ENCODE results near the gene SFSWAP.
"Not testable (repeated sequence)": the region's sequence is repeated elsewhere in the genome, so short reads cannot be mapped to it uniquely, and the experiment has no call there.

Gene SFSWAP

DNA sequence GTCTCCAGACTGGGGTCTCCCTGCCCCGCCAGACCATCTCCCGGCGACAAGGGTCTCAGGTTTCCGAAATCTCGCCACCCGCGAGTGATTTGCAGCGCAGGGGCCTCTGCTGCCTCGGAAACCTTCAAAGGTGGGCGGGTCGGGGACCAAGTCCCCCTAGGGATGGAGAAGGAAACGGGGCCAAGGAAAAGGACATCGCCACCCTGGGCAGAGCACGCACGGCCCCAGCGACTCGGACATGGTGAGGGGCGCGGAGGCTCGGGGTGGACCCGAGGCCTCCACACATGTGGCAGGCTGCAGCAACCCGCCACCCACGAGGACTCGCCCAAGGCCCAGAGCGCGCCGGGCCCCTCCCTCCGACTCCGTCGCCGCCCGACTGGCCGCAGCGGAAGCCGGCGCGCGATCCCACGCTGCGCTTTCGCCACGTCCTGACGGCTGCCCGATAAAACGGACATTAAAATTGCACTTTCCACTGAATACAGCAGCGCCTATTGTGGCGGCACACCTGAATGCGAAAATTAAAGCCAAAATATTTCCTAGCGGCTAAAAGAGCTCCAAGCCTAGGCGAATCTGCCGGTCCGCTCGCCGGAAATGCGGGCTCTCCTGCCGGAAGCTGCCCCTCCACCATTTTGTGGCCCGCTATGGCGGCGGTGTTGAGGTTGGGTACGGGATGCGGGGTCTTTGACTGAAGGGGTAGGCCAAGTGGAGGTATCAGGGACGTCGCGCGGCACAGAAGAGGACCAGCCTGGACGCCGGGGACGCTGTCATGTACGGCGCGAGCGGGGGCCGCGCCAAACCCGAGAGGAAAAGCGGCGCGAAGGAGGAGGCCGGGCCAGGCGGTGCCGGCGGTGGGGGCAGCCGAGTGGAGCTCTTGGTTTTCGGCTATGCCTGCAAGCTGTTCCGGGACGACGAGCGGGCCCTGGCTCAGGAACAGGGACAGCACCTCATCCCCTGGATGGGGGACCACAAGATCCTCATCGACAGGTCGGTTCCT is at the start of gene SFSWAP:
SFSWAP (plus strand) TSS at position 627 of the 994 bp plus-strand sequence; CDS start at position 767, 140 bp downstream.
- peak; percentile 86 for DNase-seq

DNA sequence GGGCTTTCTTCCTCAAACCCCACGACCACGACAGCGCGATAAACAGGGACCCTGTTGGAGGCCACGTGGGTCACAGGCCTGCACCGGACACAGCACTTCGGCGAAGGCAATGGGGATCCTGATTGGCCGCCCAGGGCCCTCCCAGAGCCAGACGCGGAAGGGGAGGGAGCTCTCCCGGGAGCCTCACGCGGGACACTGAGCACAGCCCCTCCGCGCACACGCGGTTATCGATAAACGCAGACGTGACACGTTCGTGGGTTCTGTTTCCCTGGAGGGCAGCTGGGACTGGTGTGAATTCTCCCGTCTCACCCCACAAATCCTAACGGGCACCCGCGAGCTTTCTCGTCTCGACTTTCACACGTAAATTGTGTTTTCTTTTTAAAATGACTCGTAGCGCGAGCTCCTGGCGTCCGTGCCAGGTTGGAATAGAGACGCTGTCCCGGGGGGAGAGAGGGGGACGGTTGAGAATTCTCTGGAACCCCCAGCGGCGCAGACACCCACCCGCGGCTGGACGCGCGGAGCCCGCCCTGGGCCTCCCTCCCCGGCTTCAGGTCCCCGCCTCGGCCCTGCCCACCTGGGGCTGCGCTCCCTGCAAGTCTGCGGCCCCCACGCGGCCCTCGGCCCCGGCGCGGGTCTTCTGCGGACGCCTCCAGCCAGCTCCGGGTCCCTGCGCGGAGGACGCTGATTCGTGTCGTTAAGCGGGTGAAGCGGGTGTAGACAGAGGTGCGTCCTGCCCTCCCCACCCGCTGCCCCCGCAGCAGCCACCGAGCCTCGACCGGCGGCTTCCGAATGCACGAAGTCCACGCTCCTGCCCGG is 49.5 kb upstream of the SFSWAP start:
- DNase-seq = not testable (repeated sequence)

- not testable (repeated sequence) for DNase-seq
Measured at GRCh38 chr12:131661986-131662288, 49.0 kb upstream of the SFSWAP start.

GRCh38 chr12:131662346-131662745 is 48.5 kb upstream of the SFSWAP start:
- not testable (repeated sequence) for DNase-seq

DNA sequence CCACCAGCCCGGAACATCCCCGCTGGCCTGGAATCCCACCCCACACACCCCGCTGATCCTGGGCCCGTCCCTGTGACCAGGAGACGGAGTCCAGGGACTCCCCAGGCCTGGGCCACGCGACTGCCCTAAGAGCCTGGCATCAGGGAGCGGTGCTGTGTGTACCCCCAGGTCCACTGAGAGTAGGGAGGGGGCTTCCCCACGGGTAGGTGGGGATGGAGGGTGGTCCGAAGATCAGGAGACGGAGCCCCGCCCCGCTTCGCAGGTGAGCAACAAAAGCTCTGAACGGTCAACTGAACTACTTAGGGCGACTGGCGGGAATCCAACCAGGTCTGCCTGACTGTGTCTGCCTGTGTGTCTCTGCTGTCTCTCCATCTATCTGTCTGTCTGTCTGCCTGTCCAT is 45.2 kb upstream of the SFSWAP start:
- DNase-seq = not testable (repeated sequence)

DNA sequence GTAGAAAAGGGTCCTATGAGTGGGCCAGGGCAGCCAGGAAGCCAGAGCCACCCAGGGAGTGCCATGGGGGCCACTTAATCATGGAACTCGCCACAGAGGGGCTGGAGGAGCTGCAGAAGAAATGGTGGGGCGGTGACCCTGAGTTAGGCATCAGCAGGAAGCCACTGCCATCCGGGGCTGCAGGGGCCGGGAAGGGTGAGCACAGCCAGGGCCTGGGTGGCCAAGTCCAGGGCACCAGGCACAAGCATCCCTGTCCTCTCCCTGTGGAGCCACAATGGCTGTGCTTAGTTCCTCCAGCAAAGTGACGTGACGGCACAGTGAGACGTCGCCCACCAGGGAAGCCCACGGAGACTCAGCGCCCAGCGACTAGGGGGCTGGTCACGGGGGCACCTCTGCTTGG is 44.4 kb upstream of the SFSWAP start:
- not testable (repeated sequence) for DNase-seq

GRCh38 chr12:131666978-131667601 is 43.8 kb upstream of the SFSWAP start:
- DNase-seq = not testable (repeated sequence)

- DNase-seq = no peak
Measured at GRCh38 chr12:131671276-131671675, 39.6 kb upstream of the SFSWAP start.

- DNase-seq = no peak
Measured at GRCh38 chr12:131671871-131672270, 39.0 kb upstream of the SFSWAP start.

DNA sequence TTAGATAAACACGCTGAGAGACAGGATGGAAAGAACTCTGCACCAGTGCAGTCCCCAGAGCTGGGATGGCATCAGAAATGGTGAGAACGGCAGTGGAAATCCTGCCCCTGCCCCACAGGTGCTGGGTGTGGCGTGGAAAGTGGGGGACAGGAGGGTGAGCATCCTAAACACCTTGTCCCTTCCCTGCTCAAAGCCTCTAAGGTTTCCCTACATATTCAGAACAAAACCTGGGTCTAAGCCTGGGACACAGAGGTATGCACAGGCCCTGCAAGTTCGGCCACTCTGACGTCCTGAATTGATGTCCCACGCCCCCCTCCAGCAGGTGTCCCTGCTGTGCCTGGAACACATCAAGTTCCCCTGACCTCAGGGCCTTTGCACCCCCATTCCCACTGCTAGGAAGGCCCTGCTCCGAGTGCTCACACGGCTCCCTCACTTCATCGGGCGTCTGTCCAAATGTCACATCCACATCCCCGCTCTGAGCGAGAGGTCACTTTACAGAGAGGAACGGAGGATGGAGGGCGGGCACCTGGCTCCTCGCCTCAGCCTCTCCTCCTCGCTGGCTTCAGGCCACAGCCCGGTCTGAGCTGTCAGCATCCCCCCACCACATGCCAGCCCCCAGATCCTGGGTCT is 38.5 kb upstream of the SFSWAP start:
- no peak for DNase-seq

GRCh38 chr12:131672941-131673887 is 37.7 kb upstream of the SFSWAP start:
- DNase-seq = no peak

DNA sequence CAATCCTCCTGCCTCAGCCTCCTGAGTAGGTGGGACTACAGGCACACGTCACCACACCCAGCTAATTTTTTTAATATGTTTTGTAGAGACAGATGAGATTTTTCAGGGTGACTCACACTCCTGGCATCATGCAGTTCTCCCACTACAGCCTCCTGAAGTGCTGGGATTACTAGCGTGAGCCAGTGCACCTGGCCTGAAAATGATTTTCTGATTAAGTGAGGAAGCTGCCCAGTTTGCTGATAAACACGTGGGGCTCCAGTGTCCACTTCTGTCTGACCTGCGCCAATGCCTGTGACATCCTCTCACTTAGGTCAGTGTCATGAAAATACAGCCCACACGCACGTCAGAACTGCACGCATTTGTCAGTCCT is 37.0 kb upstream of the SFSWAP start:
- DNase-seq = no peak

GRCh38 chr12:131674373-131674772 is 36.5 kb upstream of the SFSWAP start:
- no peak for DNase-seq

GRCh38 chr12:131675126-131676080 is 35.5 kb upstream of the SFSWAP start:
- no peak for DNase-seq

GRCh38 chr12:131676544-131676943 is 34.3 kb upstream of the SFSWAP start:
- no peak for DNase-seq

DNA sequence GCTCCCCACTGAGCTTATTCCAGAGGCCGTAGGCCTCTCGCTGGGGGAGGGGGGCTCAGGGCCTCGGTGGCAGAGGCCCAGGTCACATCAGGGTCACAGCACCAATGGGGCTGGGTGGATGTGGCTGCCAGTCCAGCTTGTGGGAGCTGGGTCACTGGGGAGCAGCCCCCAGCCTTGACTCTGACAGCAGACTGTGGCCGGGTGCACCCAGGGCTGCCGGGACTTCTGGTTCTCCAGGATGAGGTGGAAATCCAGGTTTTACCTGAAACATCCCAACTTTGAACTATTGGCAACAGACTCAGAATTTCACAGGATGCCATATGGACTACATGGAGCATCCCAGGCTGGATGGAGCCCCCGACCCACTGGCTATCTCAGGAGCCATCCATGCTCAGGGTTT is 33.8 kb upstream of the SFSWAP start:
- DNase-seq = not testable (repeated sequence)

- no peak for DNase-seq
Measured at GRCh38 chr12:131677699-131678098, 33.2 kb upstream of the SFSWAP start.

GRCh38 chr12:131678389-131679181 is 32.3 kb upstream of the SFSWAP start:
- not testable (repeated sequence) for DNase-seq

DNA sequence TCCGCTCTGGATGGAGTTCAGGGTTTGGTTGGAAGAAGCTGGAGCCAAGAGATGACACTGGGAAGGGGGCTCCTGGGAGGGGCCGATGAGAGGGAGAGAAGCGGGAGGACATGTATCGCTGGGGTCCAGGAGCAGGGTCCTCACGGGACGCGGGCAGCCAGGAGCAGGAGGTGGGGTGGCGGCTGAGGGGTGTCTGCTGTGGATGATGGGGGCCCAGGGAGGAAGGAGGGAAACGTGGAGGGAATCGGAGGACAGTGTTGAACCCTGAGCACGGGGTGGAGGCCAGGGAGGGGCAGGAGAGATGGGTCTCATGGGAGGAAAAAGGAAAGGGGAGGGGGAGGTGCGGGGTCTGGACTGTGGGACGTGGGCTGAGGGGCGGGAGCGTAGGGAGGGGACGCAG is 31.7 kb upstream of the SFSWAP start:
- DNase-seq = not testable (repeated sequence)
